Spleen (tissue), 11 donors: Measurements from ENCODE around the gene TMEM252. TPM values are rescaled to one million over a fixed set of nuclear protein-coding genes. Genes with fewer than 3 reads are reported as not detected.

ENCODE experiments used
- DNase-seq: peaks from one replicate; pipeline ENCODE4 v3.0.0-alpha.2; 2020
- H3K27ac ChIP-seq, 8 donors: fragments of 200-600 bp; sonication (generic) in 7 of 8; 1 replicate in 4 of 8; 2 replicates in 4 of 8; pipeline versions ENCODE4 v1.5.0 to v1.8.0; 2016 to 2021; ENCODE audit warnings: inconsistent platforms in 4 of 8, mild to moderate bottlenecking in 4 of 8, moderate library complexity in 1 of 8
- H3K27me3 ChIP-seq, 7 donors: fragments of 200-600 bp; sonication (generic) in 6 of 7; replicated peaks in 1 of 7; 1 replicate in 4 of 7; 2 replicates in 3 of 7; pipeline versions ENCODE4 v1.5.0 to v1.8.0; 2016 to 2021; ENCODE audit warnings: inconsistent platforms in 3 of 7, mild to moderate bottlenecking in 1 of 7
- H3K36me3 ChIP-seq, 6 donors: fragments of 200-600 bp; sonication (generic) in 5 of 6; 1 replicate in 4 of 6; 2 replicates in 2 of 6; pipeline versions ENCODE4 v1.5.0 to v1.8.0; 2016 to 2021; ENCODE audit warnings: inconsistent platforms in 2 of 6
- H3K4me1 ChIP-seq, 6 donors: fragments of 200-600 bp; sonication (generic) in 5 of 6; 1 replicate in 3 of 6; 2 replicates in 3 of 6; pipeline versions ENCODE4 v1.5.0 to v1.8.0; 2016 to 2021; ENCODE audit warnings: inconsistent platforms in 3 of 6
- H3K4me3 ChIP-seq, 8 donors: fragments of 200-600 bp; sonication (generic) in 7 of 8; 1 replicate in 4 of 8; 2 replicates in 4 of 8; pipeline versions ENCODE4 v1.5.0 to v1.8.0; 2016 to 2021; ENCODE audit warnings: inconsistent platforms in 4 of 8, mild to moderate bottlenecking in 4 of 8, moderate library complexity in 2 of 8
- H3K9me3 ChIP-seq, 8 donors: fragments of 200-600 bp; sonication (generic) in 7 of 8; 1 replicate in 4 of 8; 2 replicates in 4 of 8; pipeline versions ENCODE4 v1.5.0 to v1.8.0; 2016 to 2021; ENCODE audit warnings: inconsistent platforms in 4 of 8
- CTCF ChIP-seq, 11 experiments: fragments of 200-600 bp in 7 of 11; fragments of 450-650 bp in 4 of 11; sonication (generic) in 4 of 11; IDR thresholded peaks in 8 of 11; conservative IDR thresholded peaks in 3 of 11; 1 replicate in 7 of 11; 2 replicates in 4 of 11; pipeline versions ENCODE4 v1.4.0 to v1.8.0; 2016 to 2021; ENCODE audit warnings: antibody characterized with exemption in 11 of 11, inconsistent platforms in 4 of 11, mild to moderate bottlenecking in 1 of 11
- POLR2A ChIP-seq, 3 donors: fragments of 450-650 bp; IDR thresholded peaks; one replicate each; pipeline ENCODE4 v1.5.1; 2017; ENCODE audit warnings: antibody characterized with exemption in 3 of 3, mild to moderate bottlenecking in 1 of 3
- POLR2AphosphoS5 ChIP-seq, 3 donors: sonication (generic); formaldehyde crosslinking; IDR thresholded peaks; one replicate each; pipeline ENCODE4 v1.5.1; 2017; ENCODE audit warnings: antibody characterized with exemption in 3 of 3
- WGBS, 5 donors: extraction: QIAGEN DNeasy Blood & Tissue Kit in 3 of 5; methylation state at CpG; one replicate each; pipeline versions ENCODE4 v1.1.5 to v1.1.7; 2013 to 2018; 5-methylcytosine and 5-hydroxymethylcytosine counted together
- intact Hi-C: fragments of 100-400 bp; cut with DNase I; formaldehyde crosslinking; loops from one replicate; pipeline ENCODE4 v1.15.0; 2023; ENCODE audit warnings: low total_unique reads
- polyA plus RNA-seq, 3 donors: library from polyadenylated mRNA; stranded (reverse); fragments of 200-250 nt; gene quantifications; one replicate each; pipeline ENCODE4 v1.2.1, GENCODE V29; 2013
- total RNA-seq, 7 donors: library from RNA; depleted of rRNA in 3 of 7; stranded (reverse); fragments of >200 nt in 3 of 7; fragmentation: NEBNext Ultra II Directional in 4 of 7; extraction: Animal tissue kit (Norgen Biotek cat#: 25700) in 4 of 7; gene quantifications; one replicate each; pipeline versions ENCODE4 v1.1.0 to v1.2.1, GENCODE V29; 2016 to 2021
- donor health status: healthy with polysubstance abuse.
- donor health status: DM: no; HTN: no; CAD: no; lungs with moderate emphysema.
- donor health status: DM: no; HTN: no; CAD: no.
- donor health status: Bipolar disorder and iron deficiency.
- donor health status: healthy.
- donor health status: DM: no; HTN: no; CAD: no.
- donor health status: DM: yes; HTN: yes; CAD: no.

TMEM252 gene
- total and polyA plus RNA-seq, 10 donors, result 0.85 TPM; not detected in 9

- peaks cover 0 to 8% (median 0%) of the 10 kb centered on the region in 6 donors for H3K36me3 ChIP-seq
- 42 to 78% (median 69%) methylated on average over 4 of the region's 4 CpGs for WGBS, 5 donors
- H3K9me3 ChIP-seq, result no peaks in the 10 kb centered on the region
- intact Hi-C loops, result no loop called here
- no peak for TF ChIP-seq CTCF (IDR thresholded peaks at IDR 0.05 in 8 of 11, conservative IDR thresholded peaks at IDR 0.05 in 3 of 11)
- no peaks in the 10 kb centered on the region for H3K27me3 ChIP-seq
- no peak for DNase-seq
- H3K4me1 ChIP-seq, result peaks cover 0 to 7% (median 0%) of the 10 kb centered on the region in 6 donors
- peak overlapping the region in 4 of 8 donors; percentile 10 to 79 (median 34) for H3K27ac ChIP-seq
- peak overlapping the region in 1 of 8 donors; percentile 4 for H3K4me3 ChIP-seq
These were observed 8.6 kb downstream of the TMEM252 start for GRCh38 chr9:68532131-68532530.

GRCh38 chr9:68530618-68531017, 10.1 kb downstream of the TMEM252 start:
- TF ChIP-seq POLR2A (IDR thresholded peaks at IDR 0.05) (no peak), POLR2AphosphoS5 (IDR thresholded peaks at IDR 0.05) (peak in 2 of 3 donors; percentile 45 to 51), CTCF (IDR thresholded peaks at IDR 0.05 in 8 of 11, conservative IDR thresholded peaks at IDR 0.05 in 3 of 11) (no peak)
- 55 to 73% (median 60%) methylated on average over 7 of the region's 7 CpGs for WGBS, 5 donors
- Histone ChIP-seq H3K4me3 (peak overlapping the region in 1 of 8 donors; percentile 42), H3K27ac (peak overlapping the region in 5 of 8 donors; percentile 17 to 79 (median 41)), H3K4me1 (peaks cover 0 to 7% (median 0%) of the 10 kb centered on the region in 6 donors), H3K9me3 (no peaks in the 10 kb centered on the region), H3K36me3 (peaks cover 0 to 8% (median 0%) of the 10 kb centered on the region in 6 donors), H3K27me3 (no peaks in the 10 kb centered on the region)
- peak; percentile 79 for DNase-seq
- intact Hi-C loops, result no loop called here

- no peaks in the 10 kb centered on the region for H3K27me3 ChIP-seq
- DNase-seq, result no peak
- 78 to 93% (median 86%) methylated on average over 4 of the region's 4 CpGs for WGBS, 5 donors
- intact Hi-C loops, result no loop called here
- H3K4me1 ChIP-seq, result peaks cover 0 to 10% (median 0%) of the 10 kb centered on the region in 6 donors
- no peaks in the 10 kb centered on the region for H3K36me3 ChIP-seq
- H3K9me3 ChIP-seq, result peaks cover 0 to 4% (median under 1%) of the 10 kb centered on the region in 8 donors
- no peak overlapping the region for H3K4me3 ChIP-seq
- no peak overlapping the region for H3K27ac ChIP-seq
- TF ChIP-seq POLR2AphosphoS5 (IDR thresholded peaks at IDR 0.05), result no peak
- TF ChIP-seq CTCF (IDR thresholded peaks at IDR 0.05 in 8 of 11, conservative IDR thresholded peaks at IDR 0.05 in 3 of 11), result no peak
- no peak for TF ChIP-seq POLR2A (IDR thresholded peaks at IDR 0.05)
These were observed 17.2 kb downstream of the TMEM252 start for GRCh38 chr9:68523367-68523936.

GRCh38 chr9:68522954-68523353, 17.7 kb downstream of the TMEM252 start:
- WGBS, 5 donors, result 87 to 96% (median 91%) methylated on average over 3 of the region's 3 CpGs
- DNase-seq, result no peak
- Histone ChIP-seq H3K27ac (peak overlapping the region in 1 of 8 donors; percentile 78), H3K4me1 (peaks cover 0 to 10% (median 0%) of the 10 kb centered on the region in 6 donors), H3K27me3 (no peaks in the 10 kb centered on the region), H3K36me3 (no peaks in the 10 kb centered on the region), H3K4me3 (no peak overlapping the region), H3K9me3 (peaks cover 0 to 9% (median 5%) of the 10 kb centered on the region in 8 donors)
- intact Hi-C loops, result no loop called here
- TF ChIP-seq POLR2A (IDR thresholded peaks at IDR 0.05) (no peak), CTCF (IDR thresholded peaks at IDR 0.05 in 8 of 11, conservative IDR thresholded peaks at IDR 0.05 in 3 of 11) (no peak), POLR2AphosphoS5 (IDR thresholded peaks at IDR 0.05) (no peak)
